Trophoblast cell (in vitro differentiated cells and primary cell): Measurements from ENCODE around the gene NUP93.

ENCODE experiments used
- DNase-seq, 2 donors: peaks; one replicate each; pipeline ENCODE4 v3.0.0-alpha.2; 2016
- H2AFZ ChIP-seq: 2 replicates; pipeline ENCODE4 v1.6.1; 2013; ENCODE audit warnings: low read length, moderate library complexity, mild to moderate bottlenecking; ENCODE audit not compliant: insufficient read depth, poor library complexity
- H2AK5ac ChIP-seq: 2 replicates; pipeline ENCODE4 v1.6.1; 2013; ENCODE audit warnings: mild to moderate bottlenecking, low read length
- H2BK120ac ChIP-seq: 2 replicates; pipeline ENCODE4 v1.6.1; 2013; ENCODE audit warnings: low read length, mild to moderate bottlenecking, moderate library complexity; ENCODE audit not compliant: insufficient read depth, poor library complexity
- H2BK12ac ChIP-seq: 2 replicates; pipeline ENCODE4 v1.6.1; 2013; ENCODE audit warnings: mild to moderate bottlenecking, low read length, moderate library complexity
- H2BK5ac ChIP-seq: 2 replicates; pipeline ENCODE4 v1.6.1; 2013; ENCODE audit warnings: low read length, low read depth, moderate library complexity, mild to moderate bottlenecking; ENCODE audit not compliant: poor library complexity
- H3K14ac ChIP-seq: 2 replicates; pipeline ENCODE4 v1.6.1; 2013; ENCODE audit warnings: mild to moderate bottlenecking, low read length
- H3K18ac ChIP-seq: 2 replicates; pipeline ENCODE4 v1.6.1; 2013; ENCODE audit warnings: mild to moderate bottlenecking, low read length
- H3K23ac ChIP-seq: 2 replicates; pipeline ENCODE4 v1.6.1; 2013; ENCODE audit warnings: low read length
- H3K27ac ChIP-seq: 2 replicates; pipeline ENCODE4 v1.5.1; 2013; ENCODE audit warnings: low read depth, mild to moderate bottlenecking, inconsistent platforms, low read length, moderate library complexity
- H3K27me3 ChIP-seq: 2 replicates; pipeline ENCODE4 v1.6.1; 2013; ENCODE audit warnings: inconsistent platforms, mild to moderate bottlenecking, low read length, moderate library complexity; ENCODE audit not compliant: insufficient read depth
- H3K36me3 ChIP-seq, 2 experiments: 1 replicate in 1 of 2; 2 replicates in 1 of 2; pipeline ENCODE4 v1.6.1; 2013; ENCODE audit warnings: low read length in 2 of 2, mild to moderate bottlenecking in 2 of 2, moderate library complexity in 1 of 2; ENCODE audit not compliant: insufficient read depth in 2 of 2, control insufficient read depth in 1 of 2
- H3K4ac ChIP-seq: 2 replicates; pipeline ENCODE4 v1.6.1; 2013; ENCODE audit warnings: low read depth, mild to moderate bottlenecking, low read length, moderate library complexity
- H3K4me1 ChIP-seq, 2 experiments: 1 replicate in 1 of 2; 2 replicates in 1 of 2; pipeline ENCODE4 v1.6.1; 2013; ENCODE audit warnings: low read length in 2 of 2, mild to moderate bottlenecking in 2 of 2, moderate library complexity in 1 of 2; ENCODE audit not compliant: insufficient read depth in 2 of 2, control insufficient read depth in 1 of 2
- H3K4me2 ChIP-seq: 2 replicates; pipeline ENCODE4 v1.6.1; 2013; ENCODE audit warnings: inconsistent platforms, mild to moderate bottlenecking, low read length, moderate library complexity
- H3K4me3 ChIP-seq: 2 replicates; pipeline ENCODE4 v1.5.1; 2013; ENCODE audit warnings: mild to moderate bottlenecking, low read depth, low read length, inconsistent platforms
- H3K79me1 ChIP-seq: one replicate; pipeline ENCODE4 v1.6.1; 2013; ENCODE audit warnings: low read length
- H3K79me2 ChIP-seq: 2 replicates; pipeline ENCODE4 v1.6.1; 2013; ENCODE audit warnings: low read length, mild to moderate bottlenecking; ENCODE audit not compliant: control insufficient read depth, insufficient read depth, poor library complexity
- H3K9ac ChIP-seq: 2 replicates; pipeline ENCODE4 v1.6.1; 2013; ENCODE audit warnings: mild to moderate bottlenecking, low read length
- H3K9me3 ChIP-seq: 2 replicates; pipeline ENCODE4 v1.6.1; 2013; ENCODE audit warnings: low read depth, mild to moderate bottlenecking, control low read depth, inconsistent platforms, low read length; ENCODE audit not compliant: insufficient read depth
- H4K12ac ChIP-seq: 2 replicates; pipeline ENCODE4 v1.6.1; 2013; ENCODE audit warnings: low read depth, mild to moderate bottlenecking, low read length, moderate library complexity
- H4K8ac ChIP-seq: 2 replicates; pipeline ENCODE4 v1.6.1; 2013; ENCODE audit warnings: low read depth, mild to moderate bottlenecking, low read length, moderate library complexity
- H4K91ac ChIP-seq: one replicate; pipeline ENCODE4 v1.6.1; 2013; ENCODE audit warnings: low read depth, mild to moderate bottlenecking, low read length, moderate library complexity
- WGBS: extraction: QIAGEN DNeasy Blood & Tissue Kit; methylation state at CpG from one replicate; pipeline ENCODE4 v1.1.7; 2013; ENCODE audit warnings: missing lambda C conversion rate; ENCODE audit not compliant: insufficient read length, insufficient coverage; ENCODE audit errors: extremely low coverage; 5-methylcytosine and 5-hydroxymethylcytosine counted together

NUP93 gene

DNA sequence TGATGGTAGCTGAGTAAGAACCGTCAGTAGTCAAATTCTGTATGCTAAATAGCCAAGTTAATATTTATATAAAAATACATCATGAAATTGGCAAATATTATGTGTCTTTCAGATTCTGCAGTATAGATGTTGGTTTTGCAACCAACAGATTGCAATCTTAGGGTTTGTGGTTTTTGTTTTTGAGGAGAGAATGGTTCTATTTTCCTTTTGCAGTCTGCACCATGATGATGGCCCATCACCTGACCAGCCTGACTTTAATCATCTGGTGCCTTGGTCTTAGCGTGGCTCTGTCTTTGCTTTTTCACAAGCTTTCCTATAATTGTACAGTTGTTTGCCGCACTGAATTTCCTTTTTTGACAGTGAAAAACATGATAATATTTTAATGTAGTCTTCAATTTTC lies 50.7 kb downstream of the NUP93 start:
- no peak overlapping the region for H2BK5ac ChIP-seq
- no peaks in the 10 kb centered on the region for H3K4me1 ChIP-seq

DNA sequence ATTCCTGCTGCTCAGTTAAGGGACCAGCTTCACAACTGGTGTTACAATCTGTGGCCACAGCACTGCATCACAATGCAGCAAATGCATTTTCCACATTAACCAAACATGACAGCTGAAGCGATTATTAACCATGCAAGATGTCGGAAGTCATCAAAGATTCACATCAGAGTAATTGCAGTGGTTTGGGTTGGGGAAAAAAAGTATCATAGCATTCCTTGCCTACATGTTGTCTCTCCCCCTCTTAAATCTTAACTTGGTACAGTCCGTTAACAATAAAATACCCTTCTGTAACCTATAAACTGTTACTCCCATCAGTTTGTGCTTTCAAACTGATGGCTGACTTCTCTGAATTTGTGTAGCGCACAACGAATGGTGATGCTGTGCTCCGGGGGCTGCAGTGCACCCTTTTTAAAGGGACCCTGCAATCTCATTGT lies 51.6 kb downstream of the NUP93 start:
- no peaks in the 10 kb centered on the region for H3K4me1 ChIP-seq
- H3K27me3 ChIP-seq: no peaks in the 10 kb centered on the region
- no peak overlapping the region for H2AFZ ChIP-seq
- H3K79me2 ChIP-seq: no peaks in the 10 kb centered on the region
- H3K14ac ChIP-seq: no peak overlapping the region
- no peak overlapping the region for H3K4me2 ChIP-seq
- H3K9ac ChIP-seq: no peak overlapping the region
- H2BK120ac ChIP-seq: no peak overlapping the region
- H3K23ac ChIP-seq: peak overlapping the region; percentile 86
- H3K18ac ChIP-seq: no peak overlapping the region
- H4K12ac ChIP-seq: no peak overlapping the region
- no peak overlapping the region for H4K91ac ChIP-seq
- H3K4ac ChIP-seq: no peak overlapping the region
- H3K4me3 ChIP-seq: no peak overlapping the region
- no peak overlapping the region for H3K27ac ChIP-seq
- H2AK5ac ChIP-seq: no peak overlapping the region
- no peak overlapping the region for H2BK12ac ChIP-seq
- no peaks in the 10 kb centered on the region for H3K36me3 ChIP-seq
- no CpG with 5 or more reads among the region's 6 CpGs for WGBS
- no peaks in the 10 kb centered on the region for H3K79me1 ChIP-seq
- no peak overlapping the region for H4K8ac ChIP-seq
- H2BK5ac ChIP-seq: no peak overlapping the region
- no peaks in the 10 kb centered on the region for H3K9me3 ChIP-seq
- DNase-seq: no peak

More for the DNA sequence above, 50.7 kb downstream of the NUP93 start:
- Histone ChIP-seq H4K12ac (no peak overlapping the region), H3K9me3 (no peaks in the 10 kb centered on the region), H3K14ac (no peak overlapping the region), H3K4me2 (no peak overlapping the region), H3K79me1 (no peaks in the 10 kb centered on the region), H3K9ac (no peak overlapping the region), H3K27ac (no peak overlapping the region), H2BK120ac (no peak overlapping the region), H3K36me3 (no peaks in the 10 kb centered on the region), H2BK12ac (no peak overlapping the region), H4K91ac (no peak overlapping the region), H2AFZ (no peak overlapping the region), H3K79me2 (no peaks in the 10 kb centered on the region), H4K8ac (no peak overlapping the region), H2AK5ac (no peak overlapping the region), H3K4ac (no peak overlapping the region), H3K4me3 (no peak overlapping the region), H3K23ac (no peak overlapping the region), H3K18ac (no peak overlapping the region), H3K27me3 (no peaks in the 10 kb centered on the region)
- no CpG with 5 or more reads among the region's 3 CpGs for WGBS
- DNase-seq: no peak

- Histone ChIP-seq H3K79me1 (no peaks in the 10 kb centered on the region), H3K27ac (no peak overlapping the region), H2AK5ac (no peak overlapping the region), H3K4me3 (no peak overlapping the region), H3K4me1 (peaks cover 5 to 6% of the 10 kb centered on the region in 2 experiments), H3K14ac (no peak overlapping the region), H2BK12ac (no peak overlapping the region), H3K9me3 (no peaks in the 10 kb centered on the region), H3K4ac (no peak overlapping the region), H2AFZ (no peak overlapping the region), H3K18ac (no peak overlapping the region), H3K36me3 (no peaks in the 10 kb centered on the region), H4K8ac (no peak overlapping the region), H3K27me3 (no peaks in the 10 kb centered on the region), H3K79me2 (no peaks in the 10 kb centered on the region), H3K9ac (no peak overlapping the region), H4K91ac (no peak overlapping the region), H4K12ac (no peak overlapping the region), H3K4me2 (no peak overlapping the region), H3K23ac (no peak overlapping the region), H2BK5ac (no peak overlapping the region), H2BK120ac (no peak overlapping the region)
- WGBS: no CpG with 5 or more reads among the region's 5 CpGs
- DNase-seq: no peak
These were observed 53.4 kb downstream of the NUP93 start for GRCh38 chr16:56783344-56783743.

GRCh38 chr16:56785317-56785716 lies 55.4 kb downstream of the NUP93 start:
- DNase-seq: no peak
- Histone ChIP-seq H3K4me2 (no peak overlapping the region), H4K8ac (no peak overlapping the region), H3K9me3 (no peaks in the 10 kb centered on the region), H2AFZ (no peak overlapping the region), H2BK120ac (no peak overlapping the region), H2BK12ac (no peak overlapping the region), H3K4me3 (no peak overlapping the region), H3K27me3 (no peaks in the 10 kb centered on the region), H4K12ac (no peak overlapping the region), H2BK5ac (no peak overlapping the region), H2AK5ac (no peak overlapping the region), H3K36me3 (no peaks in the 10 kb centered on the region), H3K4me1 (peaks cover 5 to 9% of the 10 kb centered on the region in 2 experiments), H3K18ac (no peak overlapping the region), H4K91ac (no peak overlapping the region), H3K9ac (no peak overlapping the region), H3K79me2 (no peaks in the 10 kb centered on the region), H3K23ac (no peak overlapping the region), H3K4ac (no peak overlapping the region), H3K27ac (no peak overlapping the region), H3K14ac (no peak overlapping the region), H3K79me1 (no peaks in the 10 kb centered on the region)
- no CpG with 5 or more reads among the region's 6 CpGs for WGBS
